ENCODE results near the gene MAP1LC3A.

GRCh38 chr20:34578521-34578920 is 20.0 kb downstream of the MAP1LC3A start:
- TF ChIP-seq CTCF (conservative IDR thresholded peaks at IDR 0.05) (no peak), EZH2 (IDR thresholded peaks at IDR 0.05; ENCODE audit: low read depth) (no peak)

Measured in PC-9 (cell line).